Breast epithelium (tissue), 4 donors: ENCODE measurements around the gene SCARF1. TPM values are rescaled to one million over a fixed set of nuclear protein-coding genes. Genes with fewer than 3 reads are reported as not detected.
"Not testable (repeated sequence)": the region's sequence is repeated elsewhere in the genome, so short reads cannot be mapped to it uniquely, and the experiment has no call there.

Source experiments
- DNase-seq, 2 donors: peaks; one replicate each; pipeline ENCODE4 v3.0.0-alpha.2; 2019; ENCODE audit warnings: low spot score in 2 of 2
- H3K27ac ChIP-seq, 2 donors: fragments of 200-600 bp; sonication (generic) in 1 of 2; one replicate each; pipeline ENCODE4 v1.5.1; 2016 to 2019; ENCODE audit warnings: mild to moderate bottlenecking in 1 of 2
- H3K27me3 ChIP-seq, 2 donors: fragments of 200-600 bp; sonication (generic) in 1 of 2; one replicate each; pipeline versions ENCODE4 v1.5.1 to v1.6.0; 2017 to 2019; ENCODE audit warnings: control low read depth in 1 of 2, mild to moderate bottlenecking in 1 of 2
- H3K36me3 ChIP-seq: fragments of 200-600 bp; one replicate; pipeline ENCODE4 v1.5.1; 2019
- H3K4me1 ChIP-seq, 2 donors: fragments of 200-600 bp; sonication (generic); one replicate each; pipeline ENCODE4 v1.5.1; 2016 to 2019; ENCODE audit warnings: control low read depth in 1 of 2
- H3K4me3 ChIP-seq, 3 donors: fragments of 200-600 bp; sonication (generic); 1 replicate in 2 of 3; 2 replicates in 1 of 3; pipeline ENCODE4 v1.5.1; 2016 to 2019; ENCODE audit warnings: mild to moderate bottlenecking in 3 of 3, moderate library complexity in 2 of 3
- H3K9me3 ChIP-seq, 2 donors: fragments of 200-600 bp; sonication (generic) in 1 of 2; one replicate each; pipeline ENCODE4 v1.5.1; 2016 to 2019; ENCODE audit warnings: control low read depth in 1 of 2
- CTCF ChIP-seq, 3 donors: fragments of 450-650 bp; IDR thresholded peaks; one replicate each; pipeline ENCODE4 v1.5.1; 2016 to 2017; ENCODE audit warnings: antibody characterized with exemption in 3 of 3, mild to moderate bottlenecking in 3 of 3, moderate library complexity in 3 of 3
- POLR2A ChIP-seq: fragments of 450-650 bp; IDR thresholded peaks from one replicate; pipeline ENCODE4 v1.6.1; 2016; ENCODE audit warnings: antibody characterized with exemption, mild to moderate bottlenecking, moderate library complexity
- POLR2AphosphoS5 ChIP-seq, 3 donors: sonication (generic); formaldehyde crosslinking; IDR thresholded peaks; one replicate each; pipeline ENCODE4 v1.6.1; 2017; ENCODE audit warnings: antibody characterized with exemption in 3 of 3
- intact Hi-C: fragments of 100-400 bp; cut with DNase I; formaldehyde crosslinking; loops from one replicate; pipeline ENCODE4 v1.15.1; 2023; ENCODE audit warnings: low total_unique reads
- total RNA-seq, 3 donors: library from RNA; depleted of rRNA; stranded (reverse); fragments of >200 nt; gene quantifications; one replicate each; pipeline ENCODE4 v1.1.0, GENCODE V29; 2016

The SCARF1 gene
- total RNA-seq, 3 donors from 2014 or later = 4.2 to 11.5 (median 6.6) TPM

- Histone ChIP-seq H3K27me3 (no peaks in the 10 kb centered on the region), H3K27ac (no peak overlapping the region)
- intact Hi-C loops = no loop called here
Observed at GRCh38 chr17:1661045-1661444, 15.5 kb upstream of the SCARF1 start.

GRCh38 chr17:1658100-1658499 is 12.6 kb upstream of the SCARF1 start:
- Histone ChIP-seq H3K9me3 (no peaks in the 10 kb centered on the region), H3K27ac (no peak overlapping the region), H3K4me1 (no peaks in the 10 kb centered on the region), H3K4me3 (no peak overlapping the region), H3K36me3 (peaks cover 39% of the 10 kb centered on the region), H3K27me3 (no peaks in the 10 kb centered on the region)
- no peak for TF ChIP-seq POLR2AphosphoS5 (IDR thresholded peaks at IDR 0.05)
- no peak for TF ChIP-seq CTCF (IDR thresholded peaks at IDR 0.05)
- TF ChIP-seq POLR2A = no peak
- intact Hi-C loops = no loop called here
- DNase-seq = no peak

More at GRCh38 chr17:1661045-1661444, 15.5 kb upstream of the SCARF1 start:
- no peak for DNase-seq
- H3K4me1 ChIP-seq = no peaks in the 10 kb centered on the region
- TF ChIP-seq CTCF (IDR thresholded peaks at IDR 0.05) = no peak
- no peak for TF ChIP-seq POLR2AphosphoS5 (IDR thresholded peaks at IDR 0.05)
- no peak for TF ChIP-seq POLR2A
- H3K9me3 ChIP-seq = no peaks in the 10 kb centered on the region
- H3K4me3 ChIP-seq = no peak overlapping the region
- peaks cover 28% of the 10 kb centered on the region for H3K36me3 ChIP-seq

GRCh38 chr17:1653735-1654134 is 8.2 kb upstream of the SCARF1 start:
- intact Hi-C loops = no loop called here
- no peak for DNase-seq
- Histone ChIP-seq H3K27me3 (no peaks in the 10 kb centered on the region), H3K9me3 (no peaks in the 10 kb centered on the region), H3K36me3 (peaks cover 13% of the 10 kb centered on the region), H3K27ac (no peak overlapping the region), H3K4me1 (peaks cover 0 to 6% of the 10 kb centered on the region in 2 donors), H3K4me3 (no peak overlapping the region)
- no peak for TF ChIP-seq POLR2AphosphoS5 (IDR thresholded peaks at IDR 0.05)
- TF ChIP-seq POLR2A = no peak
- TF ChIP-seq CTCF (IDR thresholded peaks at IDR 0.05) = no peak

DNA sequence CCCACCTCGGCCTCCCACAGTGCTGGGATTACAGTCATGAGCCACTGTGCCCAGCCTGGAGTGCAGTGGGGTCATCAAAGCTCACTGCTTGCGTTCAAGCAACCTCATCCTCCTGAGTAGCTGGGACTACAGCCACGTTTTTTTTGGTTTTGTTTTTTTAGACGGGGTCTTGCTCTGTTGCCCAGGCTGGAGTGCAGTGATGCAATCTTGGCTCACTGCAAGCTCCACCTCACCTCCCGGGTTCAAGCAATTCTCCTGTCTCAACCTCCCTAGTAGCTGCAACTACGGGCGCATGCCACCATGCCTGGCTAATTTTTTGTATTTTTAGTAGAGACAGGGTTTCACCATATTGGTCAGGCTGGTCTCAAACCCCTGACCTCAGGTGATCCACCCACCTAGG is 7.3 kb upstream of the SCARF1 start:
- H3K9me3 ChIP-seq, DNase-seq, H3K4me3 ChIP-seq, H3K4me1 ChIP-seq, H3K27ac ChIP-seq, intact Hi-C loops, H3K27me3 ChIP-seq: not testable (repeated sequence)
- H3K36me3 ChIP-seq = peaks cover 13% of the 10 kb centered on the region

- Histone ChIP-seq H3K4me3 (no peak overlapping the region), H3K9me3 (no peaks in the 10 kb centered on the region), H3K36me3 (peaks cover 13% of the 10 kb centered on the region), H3K27me3 (no peaks in the 10 kb centered on the region), H3K4me1 (peaks cover 0 to 6% of the 10 kb centered on the region in 2 donors), H3K27ac (peak overlapping the region; percentile 91 to 92)
- intact Hi-C loops = no loop called here
- TF ChIP-seq POLR2A (no peak), CTCF (IDR thresholded peaks at IDR 0.05) (no peak), POLR2AphosphoS5 (IDR thresholded peaks at IDR 0.05) (no peak)
- DNase-seq = no peak
Observed at GRCh38 chr17:1651559-1651844, 6.0 kb upstream of the SCARF1 start.
